GM18505 (cell line): Measurements from ENCODE around the gene CCDC30.
"Not testable (repeated sequence)": the region's sequence is repeated elsewhere in the genome, so short reads cannot be mapped to it uniquely, and the experiment has no call there.

ENCODE experiments used
- ATAC-seq: cut with Tn5 transposase; IDR thresholded peaks from one replicate; pipeline ENCODE4 v1.9.1; 2021; ENCODE audit not compliant: unreplicated experiment
- POLR2A ChIP-seq: IDR thresholded peaks from 4 replicates; pipeline ENCODE4 v1.6.1; 2011; ENCODE audit warnings: borderline replicate concordance; ENCODE audit not compliant: insufficient read depth, insufficient read length; ENCODE audit errors: extremely low read depth

The CCDC30 gene

DNA sequence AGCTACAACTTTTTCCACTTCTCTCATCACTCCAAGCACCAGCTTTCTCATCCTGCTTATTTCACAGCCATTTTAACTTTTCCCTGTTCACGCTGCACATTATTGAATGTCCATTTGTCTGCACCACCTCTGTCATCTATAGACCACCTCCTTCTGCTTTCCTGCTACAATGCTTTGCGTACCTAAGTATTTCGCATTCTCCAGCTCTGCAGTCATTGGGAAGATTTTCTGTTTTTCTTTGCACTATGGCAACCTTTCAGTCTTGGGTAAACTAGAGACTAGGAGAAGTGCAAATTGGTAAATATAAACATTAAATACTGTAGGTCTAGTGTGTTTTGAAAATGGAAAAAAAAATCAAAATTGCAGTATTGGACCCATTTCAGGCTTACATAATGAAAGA is 835 bp downstream of the CCDC30 start:
- no peak for TF ChIP-seq POLR2A
- ATAC-seq = no peak

DNA sequence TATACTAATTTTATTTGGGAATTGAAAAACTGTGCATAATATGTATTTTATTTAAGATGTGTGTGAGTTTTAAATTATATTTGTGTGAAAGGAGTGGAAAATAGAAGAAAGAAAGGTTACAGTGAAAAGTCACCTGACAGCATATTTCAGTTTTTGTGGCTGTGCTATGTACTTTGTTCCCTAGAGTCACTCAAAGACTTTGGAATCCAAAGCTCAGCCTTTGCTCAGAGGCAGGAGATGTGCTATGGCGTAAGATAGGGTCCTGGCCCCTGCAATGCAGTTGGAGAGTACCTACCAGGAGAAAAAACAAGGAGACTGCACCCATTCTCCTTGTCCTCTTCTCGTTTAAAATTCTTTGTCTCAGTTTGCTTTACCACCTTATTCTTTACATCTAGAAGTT is 2.9 kb downstream of the CCDC30 start:
- TF ChIP-seq POLR2A = no peak
- no peak for ATAC-seq

DNA sequence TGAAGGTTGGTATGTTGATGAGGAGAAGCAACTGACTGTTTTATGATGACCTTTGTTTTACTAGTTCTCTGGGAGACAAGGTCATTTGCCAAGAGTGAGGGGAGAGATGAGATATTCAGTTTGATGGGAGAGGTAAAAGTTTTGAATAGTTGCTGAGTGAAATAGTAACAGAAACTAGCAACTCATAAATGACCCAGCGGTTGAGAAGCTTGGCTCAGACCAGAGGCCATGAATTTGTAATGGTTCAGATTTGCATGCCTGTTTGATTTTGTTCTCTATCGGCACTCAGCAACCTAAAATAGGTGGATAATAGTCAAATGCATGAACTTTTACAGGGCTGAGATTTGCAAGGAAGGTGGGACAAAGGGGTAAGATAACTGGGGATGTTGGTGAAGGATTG is 6.6 kb downstream of the CCDC30 start:
- TF ChIP-seq POLR2A = no peak
- no peak for ATAC-seq

GRCh38 chr1:42476605-42477004 is 13.5 kb downstream of the CCDC30 start:
- no peak for ATAC-seq
- TF ChIP-seq POLR2A = no peak

GRCh38 chr1:42477354-42477753 is 14.3 kb downstream of the CCDC30 start:
- not testable (repeated sequence) for ATAC-seq

GRCh38 chr1:42477775-42478174 is 14.7 kb downstream of the CCDC30 start:
- ATAC-seq = no peak
- no peak for TF ChIP-seq POLR2A

DNA sequence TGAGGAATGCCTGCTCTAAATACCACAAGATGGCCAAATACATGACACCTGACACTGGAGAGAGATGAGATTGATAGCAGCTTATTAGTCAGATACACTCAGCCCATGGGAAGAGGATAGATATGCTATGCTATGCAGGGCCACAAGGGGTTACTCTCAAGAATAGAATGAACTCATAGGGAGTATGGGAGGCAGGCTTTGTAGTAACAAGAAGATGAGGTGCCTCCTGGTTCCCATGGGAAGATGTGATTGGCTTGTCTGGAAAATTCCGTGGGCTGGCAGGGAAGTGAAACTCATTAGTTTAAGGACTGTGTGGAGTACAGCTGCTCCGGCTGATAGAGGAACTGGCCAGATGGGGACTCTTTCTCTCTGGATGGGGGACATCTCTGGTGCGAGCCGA is 16.5 kb downstream of the CCDC30 start:
- ATAC-seq = no peak
- no peak for TF ChIP-seq POLR2A

DNA sequence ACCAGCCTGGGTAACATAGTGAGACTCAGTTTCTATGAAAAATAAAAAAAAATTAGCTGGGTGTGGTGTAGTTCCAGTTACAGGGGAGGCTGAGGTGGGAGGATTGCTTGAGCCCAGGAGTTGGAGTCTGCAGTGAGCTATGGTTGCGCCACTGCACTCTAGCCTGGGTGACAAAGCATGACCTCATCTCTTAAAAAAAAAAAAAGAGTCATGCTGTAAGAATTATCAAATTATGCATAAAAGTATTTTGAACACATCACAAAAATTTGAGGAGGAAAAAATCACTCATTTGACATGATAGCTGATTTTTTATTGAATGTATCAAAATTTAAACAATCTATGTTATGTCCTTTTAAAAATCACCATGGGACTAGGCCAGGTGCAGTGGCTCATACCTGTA is 17.8 kb downstream of the CCDC30 start:
- no peak for ATAC-seq
- no peak for TF ChIP-seq POLR2A

- TF ChIP-seq POLR2A = no peak
- ATAC-seq = no peak
Measured at GRCh38 chr1:42482635-42483153, 19.6 kb downstream of the CCDC30 start.

DNA sequence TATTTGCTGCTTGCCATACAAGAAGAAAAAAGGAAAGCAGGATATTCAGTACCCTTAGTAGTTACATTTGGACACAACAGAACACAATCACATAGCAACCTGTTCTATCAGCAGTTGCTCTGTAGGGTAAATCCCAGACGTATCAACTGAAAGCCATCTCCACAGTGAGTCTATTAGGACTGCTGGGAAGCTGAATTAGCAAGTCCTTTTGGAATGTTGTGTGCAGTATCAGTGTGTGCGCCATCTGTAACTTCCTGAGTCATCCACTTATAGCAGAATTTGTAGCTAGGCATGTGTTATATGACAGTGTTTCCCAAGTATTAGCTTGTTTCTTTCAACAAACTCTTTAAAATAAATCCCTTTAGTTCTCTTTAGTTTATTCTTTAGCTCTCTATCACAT is 21.3 kb downstream of the CCDC30 start:
- ATAC-seq = no peak

GRCh38 chr1:42490237-42490636 is 27.2 kb downstream of the CCDC30 start:
- no peak for ATAC-seq
- TF ChIP-seq POLR2A = no peak

More for the DNA sequence above, 21.3 kb downstream of the CCDC30 start:
- no peak for TF ChIP-seq POLR2A

DNA sequence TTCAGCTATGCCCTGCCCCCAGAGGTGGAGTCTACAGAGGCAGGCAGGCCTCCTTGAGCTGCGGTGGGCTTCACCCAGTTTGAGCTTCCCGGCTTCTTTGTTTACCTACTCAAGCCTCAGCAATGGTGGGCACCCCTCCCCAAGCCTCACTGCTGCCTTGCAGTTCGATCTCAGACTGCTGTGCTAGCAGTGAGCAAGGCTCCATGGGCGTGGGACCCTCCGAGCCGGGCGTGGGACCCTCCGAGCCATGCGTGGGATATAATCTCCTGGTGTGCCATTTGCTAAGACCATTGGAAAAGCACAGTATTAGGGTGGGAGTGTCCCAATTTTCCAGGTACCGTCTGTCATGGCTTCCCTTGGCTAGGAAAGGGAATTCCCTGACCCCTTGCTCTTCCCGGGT is 38.9 kb downstream of the CCDC30 start:
- ATAC-seq = not testable (repeated sequence)

GRCh38 chr1:42504535-42505128 is 41.5 kb downstream of the CCDC30 start:
- no peak for TF ChIP-seq POLR2A
- no peak for ATAC-seq

DNA sequence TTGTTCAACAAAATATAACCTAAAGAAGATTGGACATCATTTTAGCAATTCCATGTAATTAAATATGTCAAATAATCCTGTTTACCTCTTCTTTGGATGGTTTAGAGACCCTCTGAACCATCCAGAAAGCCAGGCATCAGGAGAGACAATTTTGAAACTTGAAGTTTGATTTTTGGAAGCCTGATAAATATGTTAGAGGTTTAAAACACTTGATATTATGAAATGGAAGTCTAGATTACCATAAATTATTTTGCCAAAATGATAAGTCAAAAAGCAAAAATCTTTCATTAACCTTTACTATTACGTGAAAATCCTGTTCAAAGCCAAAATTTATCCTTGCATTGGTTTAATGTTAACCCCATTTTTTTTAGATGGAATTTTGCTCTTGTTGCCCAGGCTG is 43.5 kb downstream of the CCDC30 start:
- no peak for ATAC-seq
- no peak for TF ChIP-seq POLR2A

DNA sequence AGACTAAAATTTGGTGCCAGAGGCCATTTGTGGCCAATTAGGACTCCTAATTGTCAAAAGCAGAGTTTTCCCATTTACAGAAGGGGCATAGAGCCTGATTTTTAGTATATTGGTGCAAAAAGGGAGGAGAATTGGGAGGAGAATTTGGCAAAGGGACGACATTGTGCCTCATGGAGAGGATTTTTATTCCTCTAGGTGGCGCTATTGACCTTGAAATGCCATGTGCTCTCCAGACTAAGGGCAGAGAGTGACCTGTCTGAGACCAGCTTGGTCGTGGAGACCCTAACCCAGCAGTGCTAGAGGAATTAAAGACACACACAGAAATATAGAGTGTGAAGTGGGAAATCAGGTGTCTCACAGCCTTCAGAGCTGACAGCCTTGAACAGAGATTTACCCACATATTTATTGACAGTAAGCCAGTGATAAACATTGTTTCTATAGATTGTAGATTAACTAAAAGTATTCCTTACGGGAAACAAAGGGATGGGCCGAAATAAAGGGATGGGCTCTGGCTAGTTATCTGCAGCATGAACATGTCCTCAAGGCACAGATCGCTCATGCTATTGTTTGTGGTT is 48.6 kb downstream of the CCDC30 start:
- not testable (repeated sequence) for ATAC-seq
